HCT116 (cell line): Measurements from ENCODE around the gene LOXHD1. TPM values are rescaled to one million over a fixed set of nuclear protein-coding genes. Genes with fewer than 3 reads are reported as not detected.

Experiments used
- ATAC-seq: fragments of 200-7000 bp; cut with Tn5 transposase; 2 replicates; pipeline ENCODE4 v1.9.1; 2020; ENCODE audit warnings: mild to moderate bottlenecking, moderate library complexity
- BruUV-seq: library from RNA; stranded (reverse); fragments of 400-500 nt; replicated peaks from 2 replicates; lab custom pipeline; 2021; lab: Mats Ljungman, UMichigan
- CTCF ChIA-PET: fragments of 300-600 bp; sonication (Branson Sonifier 250); formaldehyde crosslinking; loops from one replicate; lab custom pipeline; 2021; ENCODE audit warnings: antibody characterized with exemption; lab: Charles Lee
- POLR2A ChIA-PET: fragments of 300-600, 350-600 bp; sonication (Branson Sonifier 250); formaldehyde crosslinking; loops from one replicate; lab custom pipeline; 2021; ENCODE audit warnings: antibody characterized with exemption; lab: Charles Lee
- RAD21 ChIA-PET, 2 experiments: fragments of 300-600 bp; sonication (Branson Sonifier 250); formaldehyde crosslinking; loops; one replicate each; lab custom pipeline; 2023; ENCODE audit warnings: low total read pairs in 2 of 2; ENCODE audit not compliant: uncharacterized antibody in 2 of 2, unreplicated experiment in 2 of 2, low non-redundant PET in 1 of 2; lab: Charles Lee
- DNase-seq: peaks from one replicate; pipeline ENCODE4 v3.0.0-alpha.2; 2010; ENCODE audit warnings: low read depth, low spot score
- H2AFZ ChIP-seq: fragments of 200-600 bp; shearing (Covaris generic), sonication (generic); 2 replicates; pipeline ENCODE4 v1.6.1; 2017; ENCODE audit warnings: low read depth, mixed run types, mixed read lengths, antibody characterized with exemption, low read length; ENCODE audit not compliant: poor library complexity, severe bottlenecking
- H3K27ac ChIP-seq: 2 replicates; pipeline ENCODE4 v1.5.1; 2012; ENCODE audit warnings: low read depth, low read length
- H3K27me3 ChIP-seq: fragments of 200-600 bp; sonication (generic); 2 replicates; pipeline ENCODE4 v1.6.1; 2016; ENCODE audit warnings: mixed run types, low read length, mixed read lengths; ENCODE audit not compliant: insufficient read depth
- H3K36me3 ChIP-seq, 2 experiments: fragments of 200-500 bp in 1 of 2; fragments of 200-600 bp in 1 of 2; sonication (Bioruptor generic) in 1 of 2; sonication (generic) in 1 of 2; 2 replicates each; pipeline versions ENCODE4 v1.5.1 to v1.6.1; 2014 to 2016; ENCODE audit warnings: low read length in 2 of 2, inconsistent platforms in 1 of 2, mixed read lengths in 1 of 2, mixed run types in 1 of 2; ENCODE audit not compliant: insufficient read depth in 2 of 2, control insufficient read depth in 1 of 2
- H3K4me1 ChIP-seq, 2 experiments: fragments of 200-600 bp in 1 of 2; sonication (generic) in 1 of 2; 2 replicates each; pipeline versions ENCODE4 v1.5.1 to v1.6.1; 2012 to 2017; ENCODE audit warnings: low read length in 2 of 2, inconsistent platforms in 1 of 2, mild to moderate bottlenecking in 1 of 2, mixed read lengths in 1 of 2, mixed run types in 1 of 2, moderate library complexity in 1 of 2; ENCODE audit not compliant: insufficient read depth in 2 of 2, control insufficient read depth in 1 of 2
- H3K4me2 ChIP-seq: fragments of 200-600 bp; sonication (generic); 2 replicates; pipeline ENCODE4 v1.6.1; 2017; ENCODE audit warnings: mixed run types, low read length, mixed read lengths
- H3K4me3 ChIP-seq, 2 experiments: fragments of 200-600 bp in 1 of 2; sonication (generic) in 1 of 2; replicated peaks in 1 of 2; 2 replicates each; pipeline ENCODE4 v1.5.1; 2011 to 2016; ENCODE audit warnings: low read length in 2 of 2, control low read depth in 1 of 2, low read depth in 1 of 2, mild to moderate bottlenecking in 1 of 2, mixed read lengths in 1 of 2, mixed run types in 1 of 2
- H3K79me2 ChIP-seq: fragments of 200-600 bp; sonication (generic); 2 replicates; pipeline ENCODE4 v1.6.1; 2017; ENCODE audit warnings: mild to moderate bottlenecking, mixed run types, low read length, moderate library complexity, mixed read lengths; ENCODE audit not compliant: insufficient read depth
- H3K9ac ChIP-seq: fragments of 200-600 bp; sonication (generic); 2 replicates; pipeline ENCODE4 v1.6.1; 2016; ENCODE audit warnings: low read length, mixed read lengths
- H3K9me2 ChIP-seq: fragments of 200-600 bp; sonication (generic), shearing (Covaris generic); 2 replicates; pipeline ENCODE4 v1.6.1; 2017; ENCODE audit warnings: mixed run types, mild to moderate bottlenecking, moderate library complexity; ENCODE audit not compliant: insufficient read depth
- H3K9me3 ChIP-seq, 2 experiments: fragments of 200-500 bp in 1 of 2; fragments of 200-600 bp in 1 of 2; sonication (Bioruptor generic) in 1 of 2; sonication (generic) in 1 of 2; 2 replicates each; pipeline ENCODE4 v1.6.1; 2014 to 2017; ENCODE audit warnings: low read length in 2 of 2, mixed read lengths in 2 of 2, inconsistent platforms in 1 of 2, low read depth in 1 of 2, mild to moderate bottlenecking in 1 of 2, mixed run types in 1 of 2, moderate library complexity in 1 of 2; ENCODE audit not compliant: control insufficient read depth in 1 of 2, insufficient read depth in 1 of 2
- H4K20me1 ChIP-seq: fragments of 200-600 bp; sonication (generic), shearing (Covaris generic); 2 replicates; pipeline ENCODE4 v1.6.1; 2017; ENCODE audit warnings: mixed run types, mild to moderate bottlenecking, moderate library complexity; ENCODE audit not compliant: insufficient read depth
- EZH2 ChIP-seq: fragments of 200-600 bp; sonication (generic); IDR thresholded peaks from 2 replicates; pipeline ENCODE4 v1.6.1; 2017; ENCODE audit warnings: antibody characterized with exemption, mixed run types
- FOSL1 ChIP-seq: IDR thresholded peaks from 2 replicates; pipeline ENCODE4 v1.6.1; 2012; ENCODE audit warnings: low read depth
- POLR2A ChIP-seq: IDR thresholded peaks from 2 replicates; pipeline ENCODE4 v1.7.0; 2011; ENCODE audit warnings: borderline replicate concordance; ENCODE audit not compliant: insufficient read depth, insufficient read length; ENCODE audit errors: extremely low read depth
- POLR2AphosphoS5 ChIP-seq: IDR thresholded peaks from 2 replicates; pipeline ENCODE4 v1.6.1; 2011; ENCODE audit warnings: mild to moderate bottlenecking, low read depth, low read length, moderate library complexity
- RAD21 ChIP-seq: IDR thresholded peaks from 2 replicates; pipeline ENCODE4 v1.6.1; 2012; ENCODE audit warnings: low read depth, mild to moderate bottlenecking
- REST ChIP-seq: IDR thresholded peaks from 2 replicates; pipeline ENCODE4 v1.6.1; 2012; ENCODE audit warnings: low read depth
- SIN3A ChIP-seq: IDR thresholded peaks from 2 replicates; pipeline ENCODE4 v1.6.1; 2012; ENCODE audit warnings: low read depth
- SRF ChIP-seq: IDR thresholded peaks from 2 replicates; pipeline ENCODE4 v1.6.1; 2012; ENCODE audit warnings: low read depth
- YY1 ChIP-seq: IDR thresholded peaks from 2 replicates; pipeline ENCODE4 v1.6.1; 2011; ENCODE audit warnings: low read length, low read depth, moderate library complexity, mild to moderate bottlenecking; ENCODE audit not compliant: insufficient replicate concordance; ENCODE audit errors: extremely low read depth
- ZBTB33 ChIP-seq: IDR thresholded peaks from 2 replicates; pipeline ENCODE4 v1.6.1; 2011; ENCODE audit warnings: mild to moderate bottlenecking, low read length, moderate library complexity; ENCODE audit not compliant: insufficient replicate concordance; ENCODE audit errors: extremely low read depth
- ZFX ChIP-seq: fragments of 450-650 bp; IDR thresholded peaks from 2 replicates; pipeline ENCODE4 v1.6.1; 2017
- ZNF274 ChIP-seq: fragments of 200-500 bp; sonication (Bioruptor generic); IDR thresholded peaks from 2 replicates; pipeline ENCODE4 v1.6.1; 2014; ENCODE audit warnings: mild to moderate bottlenecking, low read depth, low read length, inconsistent platforms
- intact Hi-C: fragments of 100-400 bp; cut with micrococcal nuclease; formaldehyde crosslinking; loops from 2 replicates; pipeline ENCODE4 v1.10.0; 2022
- total RNA-seq: library from RNA; stranded (reverse); gene quantifications from one replicate; pipeline ENCODE4 v1.2.1, GENCODE V29; 2021; ENCODE audit not compliant: unreplicated experiment

The LOXHD1 gene
- total RNA-seq, 1 experiment from 2014 or later, result not detected

- Histone ChIP-seq H3K79me2 (no peaks in the 10 kb centered on the region), H2AFZ (no peak overlapping the region), H3K4me2 (no peak overlapping the region), H3K9me3 (no peaks in the 10 kb centered on the region), H3K27me3 (peaks cover 40% of the 10 kb centered on the region), H3K4me1 (no peaks in the 10 kb centered on the region), H3K9me2 (no peaks in the 10 kb centered on the region), H3K36me3 (no peaks in the 10 kb centered on the region), H3K9ac (no peak overlapping the region), H3K4me3 (no peak overlapping the region), H4K20me1 (no peaks in the 10 kb centered on the region), H3K27ac (no peak overlapping the region)
- no peak for TF ChIP-seq YY1
- TF ChIP-seq ZNF274, result no peak
- no peak for TF ChIP-seq FOSL1
- ATAC-seq (no peak), DNase-seq (no peak)
- ChIA-PET CTCF (no interaction called here), POLR2A (no interaction called here), RAD21 (no interaction called here)
- intact Hi-C loops, result no loop called here
- no TSS peak for BruUV-seq
Observed at GRCh38 chr18:46615720-46616119, 41.3 kb downstream of the LOXHD1 start.

DNA sequence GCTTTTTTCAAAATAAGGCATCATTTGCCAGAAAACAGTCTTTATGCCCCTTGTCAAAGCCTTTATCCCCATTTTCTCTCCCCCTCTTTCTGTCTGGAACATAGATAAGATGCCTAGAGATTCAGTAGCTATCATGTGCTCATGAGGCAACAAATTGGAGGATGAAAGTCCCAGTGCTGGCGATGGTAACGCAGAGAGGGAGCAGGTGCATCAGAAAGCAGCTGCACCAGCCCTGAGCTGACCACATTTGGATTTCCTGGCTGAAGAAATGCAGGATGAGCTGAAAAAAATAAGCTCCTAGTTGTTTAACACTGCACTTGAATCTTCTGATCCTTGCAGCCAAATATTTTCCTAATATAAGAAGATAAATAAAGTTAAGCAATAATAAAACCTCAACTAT is 48.0 kb downstream of the LOXHD1 start:
- DNase-seq (no peak), ATAC-seq (no peak)
- H3K36me3 ChIP-seq, result no peaks in the 10 kb centered on the region
- H3K79me2 ChIP-seq, result no peaks in the 10 kb centered on the region
- intact Hi-C loops, result no loop called here
- H3K9ac ChIP-seq, result no peak overlapping the region
- no peaks in the 10 kb centered on the region for H3K9me3 ChIP-seq
- peaks cover 48% of the 10 kb centered on the region for H3K27me3 ChIP-seq
- H4K20me1 ChIP-seq, result no peaks in the 10 kb centered on the region
- ChIA-PET RAD21 (no interaction called here), CTCF (no interaction called here), POLR2A (no interaction called here)
- H3K4me1 ChIP-seq, result no peaks in the 10 kb centered on the region
- TF ChIP-seq FOSL1 (no peak), POLR2AphosphoS5 (no peak), ZBTB33 (no peak), YY1 (no peak), EZH2 (no peak), RAD21 (no peak), ZFX (no peak), SIN3A (no peak), SRF (no peak), REST (no peak), POLR2A (no peak)
- no peak overlapping the region for H3K4me3 ChIP-seq
- no peak overlapping the region for H3K27ac ChIP-seq
- no peak overlapping the region for H2AFZ ChIP-seq
- H3K9me2 ChIP-seq, result no peaks in the 10 kb centered on the region
- no peak overlapping the region for H3K4me2 ChIP-seq
- BruUV-seq, result no TSS peak
